Activated naive CD4-positive, alpha-beta T cell treated with Interleukin-2 at 50 U/mL for 16 hours (primary cell): ENCODE data around the gene RDH14.

ENCODE experiments used
- DNase-seq: peaks from one replicate; pipeline ENCODE4 v3.0.0-alpha.2; 2020

RDH14 gene

DNA sequence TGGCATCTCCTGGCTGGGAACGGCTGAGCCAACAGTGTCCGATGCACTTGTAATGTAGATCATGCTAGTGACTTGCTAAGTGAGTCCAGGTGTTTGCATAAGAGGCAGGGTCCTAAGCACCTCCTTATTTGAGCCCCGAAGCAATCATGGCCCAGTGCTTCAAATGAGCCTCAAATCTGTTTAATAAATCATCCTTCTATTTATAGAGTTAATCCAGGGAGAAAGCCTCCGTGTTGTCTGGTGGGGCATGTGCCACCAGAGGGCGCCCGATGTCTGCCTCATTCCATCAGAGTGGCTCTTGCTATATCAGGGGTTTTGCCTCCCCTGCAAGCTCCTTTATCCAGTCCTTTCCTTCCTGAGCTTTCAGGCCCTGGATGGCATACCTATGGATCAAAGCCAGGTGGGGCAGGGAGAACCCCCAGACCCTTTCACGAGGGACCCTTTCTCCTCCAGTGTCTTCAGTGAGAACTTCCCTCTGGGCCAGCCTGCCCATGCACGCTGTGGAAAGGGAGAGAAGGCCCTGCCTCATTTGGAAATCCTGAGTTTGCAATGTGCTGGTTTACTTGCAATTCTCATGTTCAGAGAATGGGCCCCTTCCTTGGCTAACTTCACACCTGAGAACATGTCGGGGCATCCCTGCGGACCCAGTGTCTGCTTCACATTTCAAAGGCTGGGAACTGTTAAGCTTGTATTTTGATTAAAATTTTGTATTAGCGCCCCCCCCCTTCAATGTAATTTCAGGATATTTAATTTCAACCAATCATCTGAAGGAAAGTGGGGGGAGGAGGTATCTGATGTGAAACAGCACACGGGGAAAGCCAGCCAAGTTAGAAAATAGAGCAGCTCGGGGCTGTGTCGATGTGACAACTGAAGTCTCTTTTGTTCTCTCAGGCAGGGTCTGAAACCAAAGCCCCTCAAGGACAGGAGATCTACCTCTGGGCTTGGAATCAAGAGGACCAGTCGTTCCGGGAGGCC lies 39.7 kb downstream of the RDH14 start:
- DNase-seq, result peak; percentile 73

DNA sequence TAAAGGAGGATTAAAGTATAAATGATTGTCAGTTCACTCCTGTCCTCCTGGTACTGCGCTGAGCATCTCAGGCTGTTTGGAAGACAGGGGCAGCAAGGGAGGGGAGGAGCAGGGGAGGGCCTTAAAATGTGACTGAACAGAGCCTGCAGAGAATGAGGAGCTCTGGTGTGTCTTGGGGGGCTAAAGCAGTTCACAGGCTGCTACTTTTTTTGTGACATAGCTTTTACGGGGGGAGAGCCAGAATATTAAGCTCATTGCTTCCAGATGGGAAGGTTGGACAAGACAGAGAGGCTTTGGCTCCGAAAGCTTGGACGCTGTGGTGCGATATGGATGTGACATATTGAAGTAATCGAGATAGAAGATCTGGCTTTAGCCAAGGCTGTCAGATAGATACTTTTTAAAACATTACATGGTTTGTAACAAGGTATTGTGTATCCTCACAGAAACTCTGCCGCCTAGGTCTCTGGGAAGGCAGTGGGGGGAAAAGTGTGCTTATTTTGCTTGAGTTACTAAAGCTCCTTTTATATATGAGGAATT lies 40.5 kb downstream of the RDH14 start:
- no peak for DNase-seq

DNA sequence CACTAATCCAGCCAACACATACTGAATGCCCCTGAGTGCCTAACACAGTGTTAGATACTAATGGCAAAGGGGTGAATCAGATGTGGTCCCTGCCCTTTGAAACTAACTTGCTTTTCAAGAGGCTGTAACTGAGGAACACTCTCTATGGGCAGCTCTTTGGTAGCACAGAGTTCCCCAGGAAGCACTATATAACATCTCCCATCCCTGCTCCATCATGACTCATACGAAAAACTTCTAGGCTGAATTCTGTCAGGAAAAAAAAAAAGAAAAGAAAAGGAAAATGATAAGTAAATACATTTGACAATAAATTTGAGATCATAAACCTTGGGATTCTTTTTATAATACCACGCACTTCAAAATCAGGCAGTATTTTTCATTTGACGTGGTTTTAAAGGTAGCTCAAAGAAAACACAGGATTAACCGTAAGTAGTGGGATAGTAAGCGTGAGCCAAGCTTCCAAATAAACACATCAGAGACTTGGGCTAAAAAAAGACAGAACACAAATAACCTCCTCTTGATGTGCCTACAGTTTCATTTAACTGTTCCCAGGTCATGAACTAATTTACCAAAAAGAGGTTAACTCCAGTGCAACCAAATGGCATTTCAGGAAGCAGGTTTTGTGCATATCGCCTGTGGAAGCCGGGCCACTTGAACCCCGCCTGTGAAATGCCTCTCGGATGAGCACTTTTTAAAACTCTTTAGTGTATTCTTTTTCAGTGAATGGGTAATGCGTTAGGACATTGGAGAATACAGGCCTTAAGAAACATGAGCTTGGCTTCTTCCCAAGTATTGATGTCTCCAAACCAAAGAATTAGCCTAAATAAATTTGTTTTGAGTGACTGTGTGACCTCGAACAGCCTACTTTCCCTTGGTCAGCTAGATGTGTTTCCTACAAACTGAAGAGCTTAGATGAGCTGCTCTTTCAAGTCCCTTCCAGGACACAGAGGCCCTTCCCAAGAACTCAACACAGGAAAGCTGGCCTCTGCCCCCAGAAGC lies 42.0 kb downstream of the RDH14 start:
- no peak for DNase-seq

DNA sequence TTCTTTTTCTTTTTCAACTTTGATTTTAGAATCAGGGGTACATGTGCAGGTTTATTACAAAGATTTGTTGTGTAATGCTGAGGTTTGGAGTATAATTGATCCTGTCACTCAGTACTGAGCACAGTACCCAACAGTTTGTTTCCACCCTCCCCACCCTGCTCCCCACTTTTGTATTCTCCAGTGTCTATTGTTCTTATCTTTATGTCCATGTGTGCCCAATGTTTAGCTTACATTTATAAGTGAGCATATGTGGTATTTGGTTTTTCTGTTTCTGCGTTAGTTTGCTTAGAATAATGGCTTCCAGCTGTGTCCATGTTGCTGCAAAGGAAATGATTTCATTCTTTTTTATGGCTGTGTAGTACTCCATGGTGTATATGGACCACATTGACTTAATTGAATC lies 43.1 kb downstream of the RDH14 start:
- DNase-seq, result no peak

DNA sequence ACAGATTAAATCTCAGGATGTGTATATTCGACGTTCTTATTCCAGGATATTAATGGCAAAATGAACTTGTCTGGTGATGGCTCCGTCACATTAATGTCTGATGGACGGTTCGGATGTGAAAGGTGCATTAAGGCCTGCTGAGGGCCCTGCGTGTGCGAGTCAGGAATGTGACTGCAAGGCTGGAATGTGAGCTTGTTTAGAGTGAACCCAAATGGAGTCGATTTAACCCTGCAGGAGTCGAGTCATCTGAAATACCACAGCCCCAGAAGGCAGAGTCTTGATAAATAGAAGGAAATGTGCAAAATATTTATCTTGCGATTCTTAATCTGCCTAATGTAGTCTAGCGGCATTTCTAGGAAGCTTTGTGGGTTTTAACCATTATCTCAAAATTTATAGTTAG lies 44.3 kb downstream of the RDH14 start:
- DNase-seq, result no peak

DNA sequence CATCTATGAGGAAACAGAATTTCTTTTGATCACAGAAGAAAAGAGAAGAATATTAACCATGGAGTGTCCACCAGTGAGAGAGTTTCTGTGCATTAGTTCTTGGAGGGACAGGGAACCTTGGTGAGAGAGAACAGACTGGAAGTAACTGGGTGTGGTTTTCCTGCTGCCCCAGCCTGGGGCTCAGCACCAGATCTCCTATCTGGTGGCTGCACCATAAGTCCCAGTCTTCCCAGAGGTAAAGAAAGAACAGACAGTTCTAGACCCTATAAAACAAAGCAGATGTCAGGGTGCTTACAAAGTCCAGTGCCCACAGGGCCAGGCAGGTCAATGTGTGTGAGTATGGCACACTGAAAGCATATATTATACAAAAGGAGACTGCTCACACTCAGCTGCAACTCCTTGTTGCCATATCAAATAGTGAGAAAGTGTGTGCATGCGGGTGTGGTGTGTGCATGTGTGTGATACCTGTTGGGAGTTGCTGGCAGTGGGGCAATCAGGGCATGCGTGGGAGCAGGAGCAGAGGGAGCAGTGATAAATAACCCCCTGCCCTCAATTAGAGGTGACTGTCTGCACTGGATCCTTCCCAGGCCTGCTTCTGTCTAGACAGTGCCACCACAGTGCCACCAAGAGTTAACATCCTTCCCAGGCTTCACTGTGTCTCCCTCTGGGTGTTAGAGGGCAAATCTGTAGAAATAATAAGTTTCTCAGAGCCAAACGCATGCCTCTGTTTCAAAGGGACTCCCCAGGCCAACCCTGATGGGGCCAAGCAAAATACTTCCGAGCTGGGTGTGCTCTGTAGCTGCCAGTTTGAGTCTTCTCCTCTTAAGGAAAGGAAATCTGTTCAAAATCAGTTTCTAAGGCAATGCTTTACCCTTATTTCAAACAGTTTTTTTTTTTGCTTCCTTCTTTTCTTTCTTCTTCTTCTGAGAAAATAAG lies 45.7 kb downstream of the RDH14 start:
- no peak for DNase-seq

DNA sequence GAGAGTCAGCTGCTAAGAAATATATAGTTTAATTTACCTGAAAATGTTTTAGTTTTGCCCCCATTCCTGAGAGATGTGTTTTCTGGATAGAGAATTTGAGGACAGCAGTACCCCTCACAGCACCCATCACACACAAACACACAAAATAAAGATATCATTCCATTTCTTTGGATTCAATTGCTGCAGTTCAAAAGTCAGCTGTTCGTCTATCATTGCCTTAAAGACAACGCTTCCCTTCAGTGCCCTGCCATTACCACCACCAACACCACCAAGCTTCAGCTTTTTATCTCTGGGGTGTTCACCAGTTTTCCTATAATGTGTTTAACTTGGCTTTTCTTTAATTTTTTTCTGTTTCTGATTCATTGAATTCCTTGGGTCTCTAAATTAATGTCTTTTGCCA lies 49.7 kb downstream of the RDH14 start:
- no peak for DNase-seq

DNA sequence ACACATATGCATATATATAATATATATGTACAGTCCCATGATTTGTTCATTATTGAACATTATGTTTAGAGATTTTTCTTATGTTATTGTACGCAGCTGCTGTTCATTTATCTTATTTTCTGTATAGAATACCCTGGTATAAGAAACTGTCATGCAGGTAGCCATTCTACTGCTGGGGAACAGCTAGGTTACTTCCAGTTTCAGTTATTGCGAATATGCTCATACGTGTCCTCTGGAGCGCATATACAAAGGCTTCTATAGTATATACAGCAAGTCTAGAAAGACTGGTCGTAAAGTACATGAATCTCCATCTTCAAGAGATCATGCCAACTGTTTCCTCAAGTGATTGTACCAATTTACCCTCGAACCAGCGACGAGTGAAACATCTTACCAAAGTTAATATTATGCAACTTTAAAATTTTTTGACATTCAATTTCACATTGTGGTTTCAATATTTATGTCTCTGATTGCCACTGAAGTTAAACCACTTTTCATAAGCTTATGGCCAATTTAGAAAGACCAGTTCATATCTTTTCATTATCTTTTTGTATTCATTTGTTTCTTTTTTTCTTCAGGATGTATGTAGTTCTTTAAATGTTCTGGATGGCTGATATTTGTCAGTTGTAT lies 53.5 kb downstream of the RDH14 start:
- DNase-seq, result no peak

GRCh38 chr2:18505703-18506341 lies 54.6 kb downstream of the RDH14 start:
- no peak for DNase-seq
